Activated naive CD4-positive, alpha-beta T cell treated with anti-CD3 and anti-CD28 coated beads, Interleukin-2, amount 10 ng/mL, durations not matched to agents 7 days and 5 days (primary cell): ENCODE measurements around the gene IRAK4.

Source experiments
- CTCF ChIA-PET: fragments of 350-600 bp; sonication (Branson Sonifier 250); formaldehyde crosslinking; loops from one replicate; lab custom pipeline; 2021; ENCODE audit warnings: antibody characterized with exemption; lab: Charles Lee
- DNase-seq: peaks from one replicate; pipeline ENCODE4 v3.0.0-alpha.2; 2020
- H3K27ac Mint-ChIP-seq: one replicate; pipeline ENCODE4 v1.8.0; 2021; ENCODE audit warnings: mild to moderate bottlenecking, moderate library complexity, mixed read lengths
- H3K27me3 Mint-ChIP-seq: one replicate; pipeline ENCODE4 v1.8.0; 2021; ENCODE audit warnings: mild to moderate bottlenecking, mixed read lengths
- H3K36me3 Mint-ChIP-seq: one replicate; pipeline ENCODE4 v1.8.0; 2021; ENCODE audit warnings: mixed read lengths
- H3K4me1 Mint-ChIP-seq: one replicate; pipeline ENCODE4 v1.8.0; 2021; ENCODE audit warnings: mixed read lengths
- H3K4me3 Mint-ChIP-seq: one replicate; pipeline ENCODE4 v1.8.0; 2021; ENCODE audit warnings: mild to moderate bottlenecking, moderate library complexity, mixed read lengths
- H3K9me3 Mint-ChIP-seq: one replicate; pipeline ENCODE4 v1.8.0; 2021; ENCODE audit warnings: mixed read lengths

Gene IRAK4

GRCh38 chr12:43835264-43835655, 76.5 kb downstream of the IRAK4 start:
- peak overlapping the region; percentile 87 for H3K27ac Mint-ChIP-seq
- CTCF ChIA-PET = no interaction called here
- H3K36me3 Mint-ChIP-seq = no peaks in the 10 kb centered on the region
- no peaks in the 10 kb centered on the region for H3K9me3 Mint-ChIP-seq
- DNase-seq = no peak
- peak overlapping the region; percentile 86 for H3K4me3 Mint-ChIP-seq
- peaks cover 28% of the 10 kb centered on the region for H3K4me1 Mint-ChIP-seq
- H3K27me3 Mint-ChIP-seq = peaks cover 9% of the 10 kb centered on the region

- Mint-ChIP-seq H3K36me3 (no peaks in the 10 kb centered on the region), H3K27ac (peak within 1 kb of the TSS; percentile 87), H3K27me3 (peaks cover 9% of the 10 kb centered on the region), H3K4me1 (peaks cover 28% of the 10 kb centered on the region), H3K4me3 (peak within 1 kb of the TSS; percentile 86), H3K9me3 (no peaks in the 10 kb centered on the region)
- CTCF ChIA-PET = no interaction called here
- DNase-seq = peak; percentile 74
These were observed 77.1 kb downstream of the IRAK4 start, which contains the start of gene TMEM117 for GRCh38 chr12:43835656-43836474. Gene TMEM117 (plus strand): TSS chr12:43836081.

GRCh38 chr12:43836475-43836989, 77.8 kb downstream of the IRAK4 start:
- Mint-ChIP-seq H3K4me1 (peaks cover 28% of the 10 kb centered on the region), H3K4me3 (peak overlapping the region; percentile 37), H3K27me3 (peaks cover 9% of the 10 kb centered on the region), H3K27ac (peak overlapping the region; percentile 1), H3K9me3 (no peaks in the 10 kb centered on the region), H3K36me3 (no peaks in the 10 kb centered on the region)
- no peak for DNase-seq
- CTCF ChIA-PET = no interaction called here
